ENCODE results near the gene ALS2CL. TPM values are rescaled to one million over a fixed set of nuclear protein-coding genes. Genes with fewer than 3 reads are reported as not detected.

Gene ALS2CL
- total and polyA plus RNA-seq, 2 experiments from 2014 or later: 2.0 to 3.1 TPM

DNA sequence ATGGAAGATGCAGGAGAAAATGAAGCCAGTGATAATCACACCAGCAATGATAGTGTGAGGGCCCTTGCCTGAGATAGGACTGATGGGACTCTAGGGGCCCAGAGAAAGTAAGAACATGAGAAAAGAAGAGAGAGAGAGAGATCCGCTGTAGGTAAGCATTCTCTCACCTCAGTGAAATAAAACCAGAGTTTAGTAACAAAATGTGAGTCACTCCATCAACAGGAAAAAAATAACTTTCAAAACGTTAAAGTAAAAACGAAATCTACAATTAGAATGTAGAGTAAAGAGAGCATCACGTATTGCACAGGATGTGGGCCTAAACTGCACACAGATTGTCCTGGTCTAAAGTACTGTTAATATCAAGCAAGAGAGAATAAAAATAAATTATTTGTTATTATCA is 30.9 kb upstream of the ALS2CL start:
- no peak overlapping the region for H3K9ac ChIP-seq
- DNase-seq: no peak
- no peaks in the 10 kb centered on the region for H3K9me2 ChIP-seq (ENCODE audit: insufficient read depth)
- no peaks in the 10 kb centered on the region for H3F3A ChIP-seq (ENCODE audit: insufficient read depth)
- in situ Hi-C loops (cut with MboI): loop anchor here (25.0 kb wide), 1 partner anchor 638 kb away; no protein-coding TSS in a partner anchor
- no peak overlapping the region for H3K4me3 ChIP-seq
- no peaks in the 10 kb centered on the region for H3K36me3 ChIP-seq (ENCODE audit: low read depth)
- no peaks in the 10 kb centered on the region for H3K4me1 ChIP-seq (ENCODE audit: insufficient read depth)
- H3K9me3 ChIP-seq (ENCODE audit: low read depth): no peaks in the 10 kb centered on the region
- no peaks in the 10 kb centered on the region for H3K79me2 ChIP-seq (ENCODE audit: insufficient read depth)
- H3K27me3 ChIP-seq (replicated peaks; ENCODE audit: insufficient read depth): peaks cover 9% of the 10 kb centered on the region; the same call in 1 of the 2 replicates
- TF ChIP-seq EZH2phosphoT487 (IDR thresholded peaks at IDR 0.05; ENCODE audit: insufficient read depth, low read depth): no peak
- TF ChIP-seq EZH2 (IDR thresholded peaks at IDR 0.05; ENCODE audit: insufficient read depth, poor library complexity, severe bottlenecking): no peak
- H3K27ac ChIP-seq: no peak overlapping the region
- no peak overlapping the region for H3K4me2 ChIP-seq (ENCODE audit: unreplicated experiment)
- H2AFZ ChIP-seq: no peak overlapping the region
- 85 to 87% methylated on average over 4 of the region's 4 CpGs for WGBS, 2 experiments (ENCODE audit: low coverage in 1 of 2, low lambda C conversion rate in 2 of 2, missing lambda C conversion rate in 2 of 2)
- H4K20me1 ChIP-seq (ENCODE audit: insufficient read depth): no peaks in the 10 kb centered on the region

DNA sequence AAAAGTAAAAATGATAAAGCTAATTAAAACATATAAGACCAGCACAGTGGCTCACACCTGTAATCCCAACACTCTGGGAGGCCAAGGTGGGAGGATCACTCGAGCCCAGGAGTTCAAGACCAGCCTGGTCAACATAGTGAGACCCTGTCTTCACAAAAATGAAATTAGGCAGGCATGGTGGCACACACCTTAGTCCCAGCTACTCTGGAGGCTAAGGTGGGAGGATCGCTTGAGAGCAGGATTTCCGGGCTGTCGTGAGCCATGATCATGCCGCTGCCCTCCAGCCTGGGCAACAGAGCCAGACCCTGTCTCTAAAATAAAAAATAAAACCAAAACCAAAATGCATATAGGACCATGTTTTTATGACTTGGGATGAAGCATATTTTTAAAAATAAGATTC is 29.0 kb upstream of the ALS2CL start:
- no peak for TF ChIP-seq EZH2phosphoT487 (IDR thresholded peaks at IDR 0.05; ENCODE audit: insufficient read depth, low read depth)
- TF ChIP-seq EZH2 (IDR thresholded peaks at IDR 0.05; ENCODE audit: insufficient read depth, poor library complexity, severe bottlenecking): no peak
- no peak overlapping the region for H3K9ac ChIP-seq
- H3K4me1 ChIP-seq (ENCODE audit: insufficient read depth): no peaks in the 10 kb centered on the region
- H3K9me3 ChIP-seq (ENCODE audit: low read depth): no peaks in the 10 kb centered on the region
- 78% methylated on average over 5 of the region's 5 CpGs for WGBS, 2 experiments (ENCODE audit: low coverage in 1 of 2, low lambda C conversion rate in 2 of 2, missing lambda C conversion rate in 2 of 2)
- DNase-seq: no peak
- H4K20me1 ChIP-seq (ENCODE audit: insufficient read depth): no peaks in the 10 kb centered on the region
- H3F3A ChIP-seq (ENCODE audit: insufficient read depth): no peaks in the 10 kb centered on the region
- in situ Hi-C loops (cut with MboI): loop anchor here (25.0 kb wide), 1 partner anchor 640 kb away; no protein-coding TSS in a partner anchor
- H3K36me3 ChIP-seq (ENCODE audit: low read depth): no peaks in the 10 kb centered on the region
- H3K4me2 ChIP-seq (ENCODE audit: unreplicated experiment): no peak overlapping the region
- H3K9me2 ChIP-seq (ENCODE audit: insufficient read depth): no peaks in the 10 kb centered on the region
- H3K27me3 ChIP-seq (replicated peaks; ENCODE audit: insufficient read depth): peaks cover 9% of the 10 kb centered on the region; the same call in 1 of the 2 replicates
- H3K4me3 ChIP-seq: no peak overlapping the region
- no peak overlapping the region for H2AFZ ChIP-seq
- no peaks in the 10 kb centered on the region for H3K79me2 ChIP-seq (ENCODE audit: insufficient read depth)
- no peak overlapping the region for H3K27ac ChIP-seq

DNA sequence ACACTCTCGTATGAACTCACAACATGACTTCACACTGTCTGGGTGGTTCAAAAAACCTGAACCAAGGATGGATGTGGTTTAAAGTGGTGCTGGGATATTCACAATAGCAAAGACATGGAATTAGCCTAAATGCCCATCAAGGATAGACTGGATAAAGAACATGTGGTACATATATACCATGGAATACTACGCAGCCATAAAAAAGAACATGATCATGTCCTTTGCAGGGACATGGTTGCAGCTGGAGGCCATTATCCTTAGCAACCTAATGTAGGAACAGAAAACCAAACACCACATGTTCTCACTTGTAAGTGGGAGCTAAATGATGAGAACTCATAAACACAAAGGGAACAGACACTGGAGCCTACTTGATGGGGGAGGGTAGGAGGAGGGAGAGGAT is 27.5 kb upstream of the ALS2CL start:
- Histone ChIP-seq H2AFZ (no peak overlapping the region), H3K27me3 (replicated peaks; ENCODE audit: insufficient read depth) (0 out of 2 replicates have a peak, but pooled peaks cover 9% of the 10 kb centered on the region), H3K9me2 (ENCODE audit: insufficient read depth) (no peaks in the 10 kb centered on the region), H3K4me1 (ENCODE audit: insufficient read depth) (no peaks in the 10 kb centered on the region), H3K4me3 (no peak overlapping the region), H3K4me2 (ENCODE audit: unreplicated experiment) (no peak overlapping the region), H3K36me3 (ENCODE audit: low read depth) (no peaks in the 10 kb centered on the region), H3K9ac (no peak overlapping the region), H3K79me2 (ENCODE audit: insufficient read depth) (no peaks in the 10 kb centered on the region), H3F3A (ENCODE audit: insufficient read depth) (no peaks in the 10 kb centered on the region), H3K27ac (no peak overlapping the region), H4K20me1 (ENCODE audit: insufficient read depth) (no peaks in the 10 kb centered on the region), H3K9me3 (ENCODE audit: low read depth) (no peaks in the 10 kb centered on the region)
- DNase-seq: no peak
- TF ChIP-seq EZH2 (IDR thresholded peaks at IDR 0.05; ENCODE audit: insufficient read depth, poor library complexity, severe bottlenecking): no peak
- TF ChIP-seq EZH2phosphoT487 (IDR thresholded peaks at IDR 0.05; ENCODE audit: insufficient read depth, low read depth): no peak
- in situ Hi-C loops (cut with MboI): loop anchor here (25.0 kb wide), 1 partner anchor 641 kb away; no protein-coding TSS in a partner anchor
- 88% methylated on average over 2 of the region's 2 CpGs for whole genome bisulfite sequencing, 2 experiments (ENCODE audit: low coverage in 1 of 2, low lambda C conversion rate in 2 of 2, missing lambda C conversion rate in 2 of 2)

DNA sequence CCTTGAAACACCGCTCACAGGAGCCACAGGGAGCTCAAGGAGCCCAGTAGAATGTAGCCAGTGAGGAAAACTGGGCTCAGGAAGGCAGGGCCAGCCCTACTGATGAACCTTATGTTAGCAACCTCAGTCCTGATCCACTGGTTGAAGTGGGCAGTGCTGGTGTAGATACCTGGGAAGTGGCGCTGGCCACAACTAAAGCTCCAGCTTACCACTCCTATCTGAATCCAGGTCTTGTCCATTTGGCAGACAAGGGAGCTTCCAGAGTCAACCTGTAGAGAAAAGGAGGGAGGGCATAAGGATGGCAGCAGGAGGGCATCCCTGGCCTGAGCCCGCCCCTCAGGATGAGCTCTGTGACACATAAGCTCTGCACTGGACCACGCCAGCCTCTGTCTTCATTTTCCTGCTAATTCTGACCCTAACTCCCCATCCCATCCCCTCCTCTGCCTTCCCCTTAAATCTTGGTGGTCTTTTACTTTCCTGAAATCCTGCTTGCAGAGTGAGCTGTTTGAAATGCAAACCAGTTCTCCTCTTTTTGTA is 26.3 kb upstream of the ALS2CL start:
- Histone ChIP-seq H3K4me1 (ENCODE audit: insufficient read depth) (no peaks in the 10 kb centered on the region), H3K4me3 (no peak overlapping the region), H3K9me3 (ENCODE audit: low read depth) (no peaks in the 10 kb centered on the region), H3K36me3 (ENCODE audit: low read depth) (no peaks in the 10 kb centered on the region), H3K9ac (no peak overlapping the region), H3K9me2 (ENCODE audit: insufficient read depth) (no peaks in the 10 kb centered on the region), H4K20me1 (ENCODE audit: insufficient read depth) (no peaks in the 10 kb centered on the region), H3K79me2 (ENCODE audit: insufficient read depth) (no peaks in the 10 kb centered on the region), H2AFZ (no peak overlapping the region), H3K27me3 (replicated peaks; ENCODE audit: insufficient read depth) (0 out of 2 replicates have a peak, but pooled peaks cover 9% of the 10 kb centered on the region), H3K4me2 (ENCODE audit: unreplicated experiment) (no peak overlapping the region), H3F3A (ENCODE audit: insufficient read depth) (no peaks in the 10 kb centered on the region), H3K27ac (no peak overlapping the region)
- WGBS, 2 experiments (ENCODE audit: low coverage in 1 of 2, low lambda C conversion rate in 2 of 2, missing lambda C conversion rate in 2 of 2): 83 to 89% methylated on average over 4 of the region's 4 CpGs
- in situ Hi-C loops (cut with MboI): loop anchor here (10.0 to 25.0 kb wide), 2 partner anchors 175 to 642 kb away; no protein-coding TSS in a partner anchor
- DNase-seq: no peak
- TF ChIP-seq EZH2phosphoT487 (IDR thresholded peaks at IDR 0.05; ENCODE audit: insufficient read depth, low read depth): no peak
- no peak for TF ChIP-seq EZH2 (IDR thresholded peaks at IDR 0.05; ENCODE audit: insufficient read depth, poor library complexity, severe bottlenecking)

All from GM23248 (cell line).